Tibial artery (tissue), 4 donors: ENCODE measurements around the gene LGALS14.
"Not testable (repeated sequence)": the region's sequence is repeated elsewhere in the genome, so short reads cannot be mapped to it uniquely, and the experiment has no call there.

Experiments
- DNase-seq, 2 donors: peaks; one replicate each; pipeline ENCODE4 v3.0.0-alpha.2; 2019
- H3K27ac ChIP-seq, 2 donors: fragments of 200-600 bp; sonication (generic) in 1 of 2; 1 replicate in 1 of 2; 2 replicates in 1 of 2; pipeline ENCODE4 v1.5.1; 2018 to 2019; ENCODE audit warnings: mild to moderate bottlenecking in 1 of 2
- H3K27me3 ChIP-seq, 2 donors: fragments of 200-600 bp; sonication (generic) in 1 of 2; one replicate each; pipeline versions ENCODE4 v1.5.1 to v1.6.0; 2016 to 2019
- H3K36me3 ChIP-seq, 3 donors: fragments of 200-600 bp; sonication (generic) in 2 of 3; one replicate each; pipeline ENCODE4 v1.5.1; 2016 to 2019; ENCODE audit warnings: mild to moderate bottlenecking in 2 of 3
- H3K4me1 ChIP-seq, 4 donors: fragments of 200-600 bp; sonication (generic) in 2 of 4; 1 replicate in 3 of 4; 2 replicates in 1 of 4; pipeline ENCODE4 v1.5.1; 2016 to 2019
- H3K4me3 ChIP-seq, 2 donors: fragments of 200-600 bp; sonication (generic) in 1 of 2; 1 replicate in 1 of 2; 2 replicates in 1 of 2; pipeline ENCODE4 v1.5.1; 2018 to 2019; ENCODE audit warnings: mild to moderate bottlenecking in 2 of 2
- H3K9me3 ChIP-seq, 3 donors: fragments of 200-600 bp; sonication (generic) in 1 of 3; one replicate each; pipeline ENCODE4 v1.5.1; 2016 to 2019
- CTCF ChIP-seq, 2 experiments: fragments of 200-600 bp in 1 of 2; fragments of 450-650 bp in 1 of 2; IDR thresholded peaks; one replicate each; pipeline ENCODE4 v1.5.1; 2017 to 2019; ENCODE audit warnings: antibody characterized with exemption in 2 of 2, mild to moderate bottlenecking in 1 of 2, moderate library complexity in 1 of 2
- intact Hi-C: fragments of 100-400 bp; cut with DNase I; formaldehyde crosslinking; loops from one replicate; pipeline ENCODE4 v1.15.0; 2023; ENCODE audit warnings: low total_unique reads

Gene LGALS14, protein sequence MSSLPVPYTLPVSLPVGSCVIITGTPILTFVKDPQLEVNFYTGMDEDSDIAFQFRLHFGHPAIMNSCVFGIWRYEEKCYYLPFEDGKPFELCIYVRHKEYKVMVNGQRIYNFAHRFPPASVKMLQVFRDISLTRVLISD

GRCh38 chr19:39704181-39705044 is at the start of gene LGALS14:
Gene LGALS14 (plus strand): TSS chr19:39704481. CDS start chr19:39704529, 48 bp downstream.
- H3K4me3 ChIP-seq, result no peak within 1 kb of the TSS
- intact Hi-C loops, result no loop called here
- no peaks in the 10 kb centered on the region for H3K9me3 ChIP-seq
- H3K27me3 ChIP-seq, result no peaks in the 10 kb centered on the region
- no peak for DNase-seq
- no peak for TF ChIP-seq CTCF (IDR thresholded peaks at IDR 0.05)
- no peaks in the 10 kb centered on the region for H3K36me3 ChIP-seq
- no peaks in the 10 kb centered on the region for H3K4me1 ChIP-seq
- H3K27ac ChIP-seq, result no peak within 1 kb of the TSS

DNA sequence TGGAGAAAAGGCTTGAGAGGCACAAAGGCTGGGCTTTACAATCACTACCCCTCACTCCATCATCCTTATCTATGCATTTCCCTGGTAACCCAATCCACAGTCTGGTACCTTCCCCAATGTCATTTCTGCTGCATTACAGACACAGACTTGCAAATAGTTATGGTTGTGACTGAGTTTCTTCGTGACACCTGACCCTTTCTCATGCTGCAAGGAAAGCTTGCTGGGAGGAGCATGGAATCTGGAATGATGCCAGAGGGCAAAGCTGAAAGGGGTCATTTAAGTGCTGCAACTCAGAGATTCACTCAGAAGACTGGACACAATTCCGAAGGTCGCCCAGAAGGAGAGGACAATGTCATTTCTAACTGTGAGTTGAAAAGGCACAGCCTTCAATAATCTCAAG is 48.7 kb upstream of the LGALS14 start, which contains the start of gene LGALS16:
Gene LGALS16 (plus strand): TSS at position 301 of the 400 bp plus-strand sequence. CDS start 49 bp downstream, at position 350.
- Histone ChIP-seq H3K4me1 (no peaks in the 10 kb centered on the region), H3K36me3 (no peaks in the 10 kb centered on the region), H3K9me3 (no peaks in the 10 kb centered on the region), H3K27me3 (no peaks in the 10 kb centered on the region), H3K27ac (no peak within 1 kb of the TSS), H3K4me3 (no peak within 1 kb of the TSS)
- intact Hi-C loops, result no loop called here
- no peak for TF ChIP-seq CTCF (IDR thresholded peaks at IDR 0.05)
- no peak for DNase-seq

GRCh38 chr19:39659791-39660190 is 44.5 kb upstream of the LGALS14 start:
- intact Hi-C loops, result no loop called here

GRCh38 chr19:39660661-39661060 is 43.6 kb upstream of the LGALS14 start:
- H3K36me3 ChIP-seq, result no peaks in the 10 kb centered on the region

More at GRCh38 chr19:39659791-39660190, 44.5 kb upstream of the LGALS14 start:
- no peaks in the 10 kb centered on the region for H3K4me1 ChIP-seq
- no peak for TF ChIP-seq CTCF (IDR thresholded peaks at IDR 0.05)
- no peak overlapping the region for H3K27ac ChIP-seq
- H3K4me3 ChIP-seq, result no peak overlapping the region
- no peak for DNase-seq
- no peaks in the 10 kb centered on the region for H3K36me3 ChIP-seq
- H3K9me3 ChIP-seq, result no peaks in the 10 kb centered on the region
- H3K27me3 ChIP-seq, result no peaks in the 10 kb centered on the region

DNA sequence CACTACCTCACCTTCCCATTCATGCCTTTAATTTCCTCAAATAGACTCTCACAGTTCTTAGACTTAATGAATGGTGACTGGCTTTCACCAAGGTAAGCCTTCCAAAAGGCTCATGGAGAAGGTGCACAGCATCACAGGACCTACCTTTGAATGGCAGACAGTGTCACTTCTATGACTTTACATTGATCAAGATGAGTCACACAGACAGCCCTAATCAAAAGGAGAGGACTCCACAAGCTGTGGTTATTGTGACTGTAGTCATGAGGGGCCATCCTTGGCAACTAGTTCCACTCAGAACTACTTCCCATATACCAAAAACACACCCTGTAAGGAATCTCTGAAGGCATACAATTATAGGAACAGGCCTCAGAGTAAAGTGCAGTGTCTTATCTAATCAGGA is 42.7 kb upstream of the LGALS14 start:
- intact Hi-C loops, result no loop called here
- no peak for TF ChIP-seq CTCF (IDR thresholded peaks at IDR 0.05)
- Histone ChIP-seq H3K4me3 (no peak overlapping the region), H3K36me3 (no peaks in the 10 kb centered on the region), H3K9me3 (no peaks in the 10 kb centered on the region), H3K27ac (no peak overlapping the region), H3K4me1 (no peaks in the 10 kb centered on the region), H3K27me3 (no peaks in the 10 kb centered on the region)
- no peak for DNase-seq

More at GRCh38 chr19:39660661-39661060, 43.6 kb upstream of the LGALS14 start:
- Histone ChIP-seq H3K4me3 (no peak overlapping the region), H3K27ac (no peak overlapping the region), H3K27me3 (no peaks in the 10 kb centered on the region), H3K4me1 (no peaks in the 10 kb centered on the region), H3K9me3 (no peaks in the 10 kb centered on the region)
- no peak for TF ChIP-seq CTCF (IDR thresholded peaks at IDR 0.05)
- intact Hi-C loops, result no loop called here
- DNase-seq, result no peak

GRCh38 chr19:39669860-39670259 is 34.4 kb upstream of the LGALS14 start:
- H3K9me3 ChIP-seq, H3K36me3 ChIP-seq, H3K4me3 ChIP-seq, H3K27me3 ChIP-seq, intact Hi-C loops, H3K27ac ChIP-seq, DNase-seq, H3K4me1 ChIP-seq: not testable (repeated sequence)
